ENCODE results near the gene OSBPL10.

- TF ChIP-seq CTCF (IDR thresholded peaks at IDR 0.05; ENCODE audit: low read length) (no peak), EZH2 (IDR thresholded peaks at IDR 0.05; ENCODE audit: borderline replicate concordance, low read length) (no peak)
These were observed 62.6 kb downstream of the OSBPL10 start for GRCh38 chr3:31918179-31919150.

All from OCI-LY1 (cell line).